DND-41 (cell line): ENCODE measurements around the gene RBL2.

Experiments
- CTCF ChIP-seq: IDR thresholded peaks from 2 replicates; pipeline ENCODE4 v1.5.1; 2012; ENCODE audit warnings: borderline replicate concordance, low read length, moderate library complexity, mild to moderate bottlenecking; ENCODE audit not compliant: poor library complexity, severe bottlenecking; ENCODE audit errors: extremely low read depth
- EZH2 ChIP-seq: IDR thresholded peaks from 3 replicates; pipeline ENCODE4 v1.6.1; 2012; ENCODE audit warnings: borderline replicate concordance, low read depth, mild to moderate bottlenecking, moderate library complexity, low read length, inconsistent platforms; ENCODE audit not compliant: severe bottlenecking

GRCh38 chr16:53413864-53414263 lies 20.4 kb upstream of the RBL2 start:
- TF ChIP-seq CTCF (no peak), EZH2 (no peak)
